HepG2 (cell line): Measurements from ENCODE around the gene TTLL13. TPM values are rescaled to one million over a fixed set of nuclear protein-coding genes. Genes with fewer than 3 reads are reported as not detected.
A peak's percentile ranks its signal among the peaks of the same experiment; 100 is the strongest.

ENCODE experiments used
- AGO1 ChIP-seq: fragments of 200-400 bp; formaldehyde crosslinking; IDR thresholded peaks from 2 replicates; pipeline ENCODE4 v1.6.1; 2017; ENCODE audit warnings: mild to moderate bottlenecking, low read depth, low read length, moderate library complexity; ENCODE audit not compliant: poor library complexity, severe bottlenecking
- AGO2 ChIP-seq: fragments of 200-400 bp; formaldehyde crosslinking; optimal IDR thresholded peaks from 2 replicates; pipeline ENCODE3; 2017; ENCODE audit warnings: mild to moderate bottlenecking, low read depth, low read length, moderate library complexity
- ARID5B ChIP-seq: IDR thresholded peaks from 2 replicates; pipeline ENCODE4 v1.4.0; 2020; ENCODE audit warnings: mild to moderate bottlenecking, missing genetic modification reagents
- CBX2 ChIP-seq, 2 experiments: fragments of 200-600 bp in 1 of 2; sonication (generic); formaldehyde crosslinking in 1 of 2; IDR thresholded peaks; 2 replicates each; pipeline versions ENCODE4 v1.7.0 to v1.8.1; 2018 to 2022; ENCODE audit warnings: low read depth in 2 of 2, low read length in 1 of 2, mild to moderate bottlenecking in 1 of 2, missing genetic modification reagents in 1 of 2
- KLF6 ChIP-seq: IDR thresholded peaks from 2 replicates; pipeline ENCODE4 v1.8.0; 2016; ENCODE audit warnings: missing biosample characterization, missing genetic modification reagents
- MIER3 ChIP-seq: IDR thresholded peaks from 2 replicates; pipeline ENCODE4 v1.6.1; 2016; ENCODE audit warnings: missing compliant biosample characterization, borderline replicate concordance
- NFIC ChIP-seq: IDR thresholded peaks from 2 replicates; pipeline ENCODE4 v1.6.1; 2012; ENCODE audit warnings: mild to moderate bottlenecking, low read length, inconsistent platforms
- RORA ChIP-seq: sonication (generic); formaldehyde crosslinking; IDR thresholded peaks from 2 replicates; pipeline ENCODE4 v1.5.0; 2020; ENCODE audit warnings: mild to moderate bottlenecking, missing genetic modification reagents, moderate library complexity
- SATB2 ChIP-seq: sonication (generic); formaldehyde crosslinking; IDR thresholded peaks from 2 replicates; pipeline ENCODE4 v1.5.0; 2020; ENCODE audit warnings: missing genetic modification reagents
- ZNF136 ChIP-seq: sonication (generic); formaldehyde crosslinking; IDR thresholded peaks from 2 replicates; pipeline ENCODE4 v1.8.1; 2022; ENCODE audit warnings: low read depth, mild to moderate bottlenecking, moderate library complexity, missing genetic modification reagents
- ZNF234 ChIP-seq: sonication (generic); formaldehyde crosslinking; conservative IDR thresholded peaks from 2 replicates; pipeline ENCODE4 v1.5.1; 2020; ENCODE audit warnings: mild to moderate bottlenecking, missing genetic modification reagents
- ZNF354B ChIP-seq: sonication (generic); formaldehyde crosslinking; IDR thresholded peaks from 2 replicates; pipeline ENCODE4 v1.8.0; 2022; ENCODE audit warnings: mild to moderate bottlenecking, missing genetic modification reagents
- ZNF484 ChIP-seq: sonication (generic); formaldehyde crosslinking; IDR thresholded peaks from 2 replicates; pipeline ENCODE4 v1.5.1; 2020; ENCODE audit warnings: mild to moderate bottlenecking, low read depth, missing genetic modification reagents, borderline replicate concordance
- ZNF687 ChIP-seq: sonication (generic); formaldehyde crosslinking; IDR thresholded peaks from 2 replicates; pipeline ENCODE4 v1.5.1; 2020; ENCODE audit warnings: mild to moderate bottlenecking, missing genetic modification reagents, moderate library complexity
- polyA plus RNA-seq, 8 experiments: library from polyadenylated mRNA; depleted of rRNA in 3 of 8; stranded (reverse) in 7 of 8; unstranded in 1 of 8; fragments of >200 nt; fragmentation: Illumina TruSeq in 4 of 8; extraction: Trizol in 4 of 8; gene quantifications; 2 replicates each; pipeline versions ENCODE4 v1.2.1 to v1.2.3, GENCODE V29; 2011 to 2016; ENCODE audit warnings: low read depth in 4 of 8, missing spikeins in 1 of 8, mixed read lengths in 1 of 8; ENCODE audit not compliant: insufficient read depth in 1 of 8
- total RNA-seq, 5 experiments: library from RNA; depleted of rRNA; stranded (reverse); fragments of >200 nt; fragmentation: Illumina TruSeq; extraction: Trizol; gene quantifications; 2 replicates each; pipeline ENCODE4 v1.2.3, GENCODE V29; 2016; ENCODE audit warnings: low read depth in 1 of 5
- TF ChIP-seq, protein P1 (sequence below): sonication (generic); formaldehyde crosslinking; IDR thresholded peaks from 2 replicates; pipeline ENCODE4 v1.5.1; 2020; ENCODE audit warnings: mild to moderate bottlenecking, missing genetic modification reagents, moderate library complexity
- TF ChIP-seq, protein P2 (sequence below): sonication (generic); formaldehyde crosslinking; IDR thresholded peaks from 2 replicates; pipeline ENCODE4 v1.4.0; 2020; ENCODE audit warnings: low read depth, mild to moderate bottlenecking, missing genetic modification reagents

Gene TTLL13
- total and polyA plus RNA-seq, 2 of the 13 experiments (the other 11 are each of a cell fraction or from before 2014, with no cell fraction given), result 0.07 to 0.29 TPM

- TF ChIP-seq ZNF136 (CRISPR knock-in tag) (no peak), ZNF234 (CRISPR knock-in tag) (0 out of 2 replicates have a peak, but pooled peaks have one; percentile 20), ZNF484 (no peak), AGO2 (no peak), ZNF354B (no peak), SATB2 (CRISPR knock-in tag) (no peak), RORA (no peak), NFIC (no peak), ARID5B (CRISPR knock-in tag) (no peak; the same call in 1 of the 2 replicates), AGO1 (no peak), KLF6 (CRISPR knock-in tag) (0 out of 2 replicates have a peak, but pooled peaks have one; percentile 72), ZNF687 (CRISPR knock-in tag) (peak; percentile 77; the same call in 1 of the 2 replicates), MIER3 (CRISPR knock-in tag) (no peak), CBX2 (IDR thresholded peaks at IDR 0.05; ENCODE audit: low read depth, low read length) (no peak), CBX2 (CRISPR knock-in tag; IDR thresholded peaks at IDR 0.05; ENCODE audit: low read depth) (no peak)
- TF ChIP-seq, protein P1, sequence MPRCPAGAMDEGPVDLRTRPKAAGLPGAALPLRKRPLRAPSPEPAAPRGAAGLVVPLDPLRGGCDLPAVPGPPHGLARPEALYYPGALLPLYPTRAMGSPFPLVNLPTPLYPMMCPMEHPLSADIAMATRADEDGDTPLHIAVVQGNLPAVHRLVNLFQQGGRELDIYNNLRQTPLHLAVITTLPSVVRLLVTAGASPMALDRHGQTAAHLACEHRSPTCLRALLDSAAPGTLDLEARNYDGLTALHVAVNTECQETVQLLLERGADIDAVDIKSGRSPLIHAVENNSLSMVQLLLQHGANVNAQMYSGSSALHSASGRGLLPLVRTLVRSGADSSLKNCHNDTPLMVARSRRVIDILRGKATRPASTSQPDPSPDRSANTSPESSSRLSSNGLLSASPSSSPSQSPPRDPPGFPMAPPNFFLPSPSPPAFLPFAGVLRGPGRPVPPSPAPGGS, result peak; percentile 85; the same call in 1 of the 2 replicates
- TF ChIP-seq, protein P2, sequence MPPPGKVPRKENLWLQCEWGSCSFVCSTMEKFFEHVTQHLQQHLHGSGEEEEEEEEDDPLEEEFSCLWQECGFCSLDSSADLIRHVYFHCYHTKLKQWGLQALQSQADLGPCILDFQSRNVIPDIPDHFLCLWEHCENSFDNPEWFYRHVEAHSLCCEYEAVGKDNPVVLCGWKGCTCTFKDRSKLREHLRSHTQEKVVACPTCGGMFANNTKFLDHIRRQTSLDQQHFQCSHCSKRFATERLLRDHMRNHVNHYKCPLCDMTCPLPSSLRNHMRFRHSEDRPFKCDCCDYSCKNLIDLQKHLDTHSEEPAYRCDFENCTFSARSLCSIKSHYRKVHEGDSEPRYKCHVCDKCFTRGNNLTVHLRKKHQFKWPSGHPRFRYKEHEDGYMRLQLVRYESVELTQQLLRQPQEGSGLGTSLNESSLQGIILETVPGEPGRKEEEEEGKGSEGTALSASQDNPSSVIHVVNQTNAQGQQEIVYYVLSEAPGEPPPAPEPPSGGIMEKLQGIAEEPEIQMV, result no peak
Measured at GRCh38 chr15:90201130-90201943, 48.0 kb upstream of the TTLL13 start, which contains the start of gene SEMA4B (continued).
